GM04504 (cell line): ENCODE measurements around the gene RANBP3L.
"Not testable (repeated sequence)": the region's sequence is repeated elsewhere in the genome, so short reads cannot be mapped to it uniquely, and the experiment has no call there.

Experiments
- DNase-seq: peaks from one replicate; pipeline ENCODE4 v3.0.0-alpha.2; 2012; ENCODE audit warnings: low read depth

The RANBP3L gene

DNA sequence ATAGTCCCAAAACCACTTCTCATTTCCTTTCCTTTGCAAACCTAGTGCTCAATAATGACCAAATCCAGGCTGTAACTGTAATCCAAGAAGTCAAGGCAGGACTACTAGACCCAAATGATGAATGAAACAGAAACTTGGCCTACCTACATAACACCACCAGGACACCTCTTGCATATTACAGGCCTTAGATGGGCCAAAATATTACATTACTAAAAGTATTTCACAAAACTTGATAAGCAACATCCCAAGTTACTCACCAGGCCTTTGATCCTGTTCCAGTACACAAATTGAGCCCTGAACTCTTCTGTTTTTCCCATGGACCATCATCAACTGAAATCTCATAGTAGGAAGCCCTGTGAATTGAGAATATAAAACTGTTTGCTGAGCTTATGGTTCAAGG, 94.8 kb downstream of the RANBP3L start:
- DNase-seq, result no peak

- no peak for DNase-seq
Observed at GRCh38 chr5:36205329-36205728, 96.4 kb downstream of the RANBP3L start.

- peak; percentile 15 for DNase-seq
Observed at GRCh38 chr5:36202521-36202961, 99.2 kb downstream of the RANBP3L start.

GRCh38 chr5:36200513-36200912, 101.2 kb downstream of the RANBP3L start:
- DNase-seq, result no peak

GRCh38 chr5:36199620-36200019, 102.1 kb downstream of the RANBP3L start:
- no peak for DNase-seq

DNA sequence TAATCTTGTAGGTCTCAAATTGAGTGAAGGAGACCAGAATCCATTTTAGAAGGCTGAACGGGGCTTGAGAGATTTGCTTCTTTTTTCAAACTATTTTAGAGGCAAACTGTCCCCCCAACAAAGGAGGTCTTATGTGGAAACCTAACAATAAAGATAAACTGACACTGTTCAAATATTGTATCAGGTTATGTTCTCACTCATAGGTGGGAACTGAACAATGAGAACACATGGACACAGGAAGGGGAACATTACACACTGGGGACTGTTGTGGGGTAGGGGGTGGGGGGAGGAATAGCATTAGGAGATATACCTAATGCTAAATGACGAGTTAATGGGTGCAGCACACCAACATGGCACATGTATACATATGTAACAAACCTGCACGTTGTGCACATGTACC, 102.9 kb downstream of the RANBP3L start:
- not testable (repeated sequence) for DNase-seq
